Activated naive CD8-positive, alpha-beta T cell treated with anti-CD3 and anti-CD28 coated beads for 36 hours (primary cell): Measurements from ENCODE around the gene LMF1. TPM values are rescaled to one million over a fixed set of nuclear protein-coding genes. Genes with fewer than 3 reads are reported as not detected.

Experiments used
- DNase-seq: peaks from one replicate; pipeline ENCODE4 v3.0.0; 2021
- H3K27ac Mint-ChIP-seq: one replicate; pipeline ENCODE4 v1.8.0; 2022; ENCODE audit warnings: mild to moderate bottlenecking, moderate library complexity, mixed read lengths
- H3K27me3 Mint-ChIP-seq: one replicate; pipeline ENCODE4 v1.8.0; 2022; ENCODE audit warnings: mild to moderate bottlenecking, mixed read lengths
- H3K36me3 Mint-ChIP-seq: one replicate; pipeline ENCODE4 v1.8.0; 2021; ENCODE audit warnings: mild to moderate bottlenecking, mixed read lengths
- H3K4me1 Mint-ChIP-seq: one replicate; pipeline ENCODE4 v1.8.0; 2021; ENCODE audit warnings: mixed read lengths
- H3K4me3 Mint-ChIP-seq: one replicate; pipeline ENCODE4 v1.8.0; 2022; ENCODE audit warnings: mild to moderate bottlenecking, moderate library complexity, mixed read lengths
- H3K9me3 Mint-ChIP-seq: one replicate; pipeline ENCODE4 v1.8.0; 2022; ENCODE audit warnings: mixed read lengths
- total RNA-seq, 2 experiments: library from RNA; stranded (reverse); gene quantifications; one replicate each; pipeline ENCODE4 v1.2.3, GENCODE V29; 2021

The LMF1 gene
- total RNA-seq = 1 to 10 TPM; 7.0 to 8.1 TPM

DNA sequence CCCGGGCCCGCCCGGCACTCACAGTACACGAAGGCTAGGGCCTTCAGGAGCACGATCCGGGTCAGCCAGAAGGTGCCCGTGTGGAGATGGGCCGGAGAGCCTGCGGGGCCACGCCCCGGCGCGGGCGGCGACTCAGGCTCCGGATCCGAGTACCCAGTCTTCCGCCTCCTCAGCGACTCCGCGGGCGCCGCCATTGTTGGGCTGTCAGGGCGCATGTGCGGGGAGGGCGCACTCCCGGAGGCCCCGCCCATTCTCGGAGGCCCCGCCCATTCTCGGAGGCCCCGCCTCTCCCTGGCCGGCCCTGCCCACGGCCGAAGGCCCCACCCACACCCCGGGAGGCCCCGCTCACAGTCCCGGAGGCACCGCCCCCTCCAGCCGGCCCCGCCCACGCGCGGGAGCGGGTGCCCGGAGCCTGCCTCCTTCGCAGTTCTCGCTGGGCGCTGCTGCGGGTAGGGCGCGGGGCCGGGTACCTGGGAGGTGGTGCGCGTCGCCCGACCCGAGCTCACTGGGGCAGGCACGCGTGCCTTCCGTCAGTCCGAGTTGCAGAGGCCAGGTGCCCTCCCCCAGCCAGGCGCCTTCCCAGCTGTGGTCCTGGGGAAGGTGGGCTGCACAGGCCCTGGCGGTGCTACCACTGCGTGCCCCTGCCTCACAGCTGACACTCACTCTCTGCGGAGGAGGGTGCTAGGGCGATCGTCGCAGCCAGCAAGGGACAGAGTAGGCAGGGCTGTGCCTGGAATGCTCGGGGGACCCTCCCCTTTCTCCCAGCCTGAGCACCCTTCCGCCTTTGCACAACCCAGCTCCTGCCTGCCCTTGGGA lies at the start of gene LMF1:
Gene LMF1, minus strand, starts transcription at position 219 of the 816 bp plus-strand sequence. Its CDS starts 4 bp downstream, at position 215.
- H3K27ac Mint-ChIP-seq = peak within 1 kb of the TSS; percentile 63
- peaks cover 5% of the 10 kb centered on the region for H3K36me3 Mint-ChIP-seq
- peak; percentile 95 for DNase-seq
- H3K4me3 Mint-ChIP-seq = peak within 1 kb of the TSS; percentile 80
- peaks cover 12% of the 10 kb centered on the region for H3K4me1 Mint-ChIP-seq
- H3K9me3 Mint-ChIP-seq = no peaks in the 10 kb centered on the region
- H3K27me3 Mint-ChIP-seq = no peaks in the 10 kb centered on the region

DNA sequence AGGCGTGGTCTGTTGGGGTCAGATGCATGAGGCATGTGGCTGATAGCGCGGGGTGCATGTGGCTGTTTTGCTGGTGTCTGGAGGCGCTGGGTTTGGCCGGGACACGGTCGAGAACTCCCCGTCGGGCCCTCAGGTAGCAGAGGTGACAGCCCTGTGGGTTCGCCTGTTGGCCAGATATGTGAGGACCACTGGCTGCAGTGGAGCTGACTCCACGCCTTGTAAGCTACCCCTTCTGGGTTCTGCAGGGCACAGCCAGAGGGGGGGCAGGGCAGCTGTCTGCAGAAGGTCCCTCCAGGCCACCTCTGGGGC lies 49.3 kb upstream of the LMF1 start:
- Mint-ChIP-seq H3K4me1 (no peaks in the 10 kb centered on the region), H3K27ac (no peak overlapping the region), H3K9me3 (no peaks in the 10 kb centered on the region), H3K4me3 (no peak overlapping the region), H3K36me3 (no peaks in the 10 kb centered on the region), H3K27me3 (no peaks in the 10 kb centered on the region)
- DNase-seq = no peak

DNA sequence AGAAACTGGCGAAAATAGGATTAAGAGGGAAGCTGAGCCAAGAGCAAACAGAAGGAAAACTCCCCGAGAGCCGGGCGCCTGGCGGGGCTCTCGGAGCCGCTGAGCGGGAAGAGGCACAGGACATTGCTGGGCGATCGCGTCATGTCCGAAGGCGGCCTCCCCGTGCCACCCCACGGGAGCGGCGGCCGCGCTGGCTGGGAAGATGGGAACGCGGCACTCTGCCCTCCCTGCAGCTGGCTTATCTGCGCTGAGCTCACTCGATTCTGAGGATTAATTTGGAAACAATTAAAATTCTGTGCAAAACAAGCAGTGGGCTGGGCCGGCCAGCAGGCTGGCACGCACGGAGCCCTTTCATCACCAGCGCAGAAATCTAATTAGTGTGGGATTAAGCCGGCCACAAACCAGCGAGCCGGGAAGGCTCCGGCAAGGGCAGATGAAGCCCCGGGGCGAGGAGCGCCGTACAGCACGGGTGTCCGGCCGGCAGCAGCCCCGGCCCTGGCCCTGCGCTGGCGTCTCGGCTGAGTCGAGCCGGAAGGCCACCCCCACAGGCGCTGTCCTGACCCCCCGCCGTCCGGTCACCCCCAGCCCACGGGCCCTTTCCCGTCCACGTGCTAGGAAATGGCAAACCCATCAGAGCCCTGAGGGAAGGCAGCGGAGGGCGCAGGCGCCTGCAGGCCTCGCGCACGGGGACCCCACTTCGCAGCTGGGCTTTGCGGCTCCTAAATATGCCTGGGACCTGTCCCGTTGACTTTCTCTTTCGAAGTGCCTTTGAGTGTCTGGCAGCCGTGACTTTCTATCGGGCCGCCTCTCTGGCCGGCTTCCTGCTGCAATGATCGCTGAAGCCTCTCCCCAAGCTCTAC lies 48.7 kb upstream of the LMF1 start:
- H3K27ac Mint-ChIP-seq = no peak overlapping the region
- no peak overlapping the region for H3K4me3 Mint-ChIP-seq
- no peak for DNase-seq
- no peaks in the 10 kb centered on the region for H3K27me3 Mint-ChIP-seq
- H3K9me3 Mint-ChIP-seq = no peaks in the 10 kb centered on the region
- H3K36me3 Mint-ChIP-seq = no peaks in the 10 kb centered on the region
- H3K4me1 Mint-ChIP-seq = no peaks in the 10 kb centered on the region

DNA sequence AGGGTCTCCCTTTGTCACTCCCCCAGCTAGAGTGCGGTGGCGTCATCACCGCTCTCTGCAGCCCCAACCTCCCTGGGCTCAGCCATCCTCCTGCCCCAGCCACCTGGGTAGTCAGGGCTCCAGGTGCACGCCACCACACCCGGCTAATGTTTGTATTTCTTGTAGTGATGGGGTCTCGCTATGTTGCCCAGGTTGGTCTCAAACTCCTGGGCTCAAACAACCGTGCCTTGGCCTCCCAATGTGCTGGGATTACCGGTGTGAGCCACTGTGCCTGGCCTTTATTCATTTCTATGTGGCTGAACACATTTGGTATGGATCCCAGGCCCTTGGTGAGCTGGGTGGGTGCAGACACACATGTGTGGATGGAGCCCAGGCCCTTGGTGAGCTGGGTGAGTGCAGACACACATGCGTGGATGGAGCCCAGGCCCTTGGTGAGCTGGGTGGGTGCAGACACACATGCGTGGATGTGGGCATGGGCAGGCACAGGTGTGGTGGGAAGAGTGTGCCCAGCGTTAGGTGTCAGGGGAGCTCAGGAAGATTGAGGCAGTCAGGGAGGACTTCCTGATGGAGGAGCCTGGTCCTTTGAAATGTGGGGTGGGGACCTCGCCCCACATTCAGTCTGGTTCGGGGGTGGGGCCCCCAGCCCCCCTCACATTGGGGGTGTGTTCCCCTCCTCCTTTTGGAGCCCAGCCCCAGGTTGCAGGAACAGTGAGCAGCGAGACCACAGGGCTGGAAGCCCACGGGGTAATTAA lies 47.8 kb upstream of the LMF1 start:
- H3K4me3 Mint-ChIP-seq = no peak overlapping the region
- H3K36me3 Mint-ChIP-seq = no peaks in the 10 kb centered on the region
- no peaks in the 10 kb centered on the region for H3K9me3 Mint-ChIP-seq
- H3K27me3 Mint-ChIP-seq = no peaks in the 10 kb centered on the region
- no peaks in the 10 kb centered on the region for H3K4me1 Mint-ChIP-seq
- DNase-seq = no peak
- no peak overlapping the region for H3K27ac Mint-ChIP-seq

DNA sequence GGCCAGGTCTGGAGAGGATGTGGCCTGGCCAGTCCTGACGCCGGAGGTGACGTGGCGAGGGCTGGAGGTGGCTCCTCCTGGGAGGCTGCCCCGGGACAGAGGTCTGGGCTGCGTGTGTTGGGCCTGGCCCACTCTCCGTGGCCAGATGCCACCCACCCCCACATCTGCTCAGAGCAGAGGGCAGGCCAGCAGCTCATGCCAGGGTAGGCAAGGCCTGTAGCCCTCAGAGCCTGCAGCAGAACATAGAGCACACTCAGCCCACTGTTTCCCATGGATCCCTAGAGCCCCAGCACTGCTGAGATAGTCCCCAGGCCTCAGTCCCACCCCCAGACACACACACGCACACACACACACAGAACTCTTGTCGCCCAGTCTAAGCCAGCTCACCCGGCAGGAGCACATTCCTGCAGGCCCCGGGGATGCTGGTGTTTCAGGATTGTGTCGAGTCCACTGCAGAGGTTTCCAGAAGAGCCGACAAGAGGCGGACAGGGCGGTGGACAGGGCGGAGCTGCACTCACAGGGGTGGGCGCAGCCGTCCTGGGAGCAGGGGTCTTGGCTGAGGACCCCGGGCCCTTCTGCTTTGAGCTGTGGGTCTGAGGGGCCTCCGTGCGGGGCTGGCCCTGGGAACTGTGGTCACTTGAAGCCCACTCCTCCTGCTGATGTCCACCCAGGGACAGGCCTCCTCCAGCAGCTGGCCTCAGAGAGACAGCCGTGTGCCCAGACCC lies 44.1 kb upstream of the LMF1 start:
- no peaks in the 10 kb centered on the region for H3K4me1 Mint-ChIP-seq
- H3K27ac Mint-ChIP-seq = no peak overlapping the region

DNA sequence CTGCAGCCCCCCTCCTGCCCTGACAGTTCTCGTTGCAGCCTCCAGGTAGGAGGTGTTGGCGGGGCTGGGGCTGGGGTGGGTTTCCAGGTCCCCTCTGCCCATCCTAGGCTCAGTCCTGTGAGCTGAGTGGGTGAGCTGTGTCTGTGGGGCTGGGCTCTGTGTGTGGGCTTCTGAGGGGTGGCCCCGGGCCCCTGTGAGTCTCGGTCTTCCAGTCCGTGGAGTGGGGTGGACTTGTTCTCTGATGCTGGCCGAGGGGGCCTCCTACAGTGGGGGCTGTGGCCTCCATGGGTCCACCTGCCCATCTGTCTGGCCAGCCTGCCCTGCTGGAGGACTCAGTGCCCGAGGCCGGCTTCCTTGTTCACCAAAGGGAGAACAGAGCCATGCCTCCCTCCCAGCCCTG lies 43.4 kb upstream of the LMF1 start:
- Mint-ChIP-seq H3K27ac (no peak overlapping the region), H3K4me1 (peaks cover 2% of the 10 kb centered on the region), H3K27me3 (peaks cover 10% of the 10 kb centered on the region), H3K36me3 (no peaks in the 10 kb centered on the region), H3K4me3 (no peak overlapping the region), H3K9me3 (no peaks in the 10 kb centered on the region)
- DNase-seq = no peak

More for the DNA sequence above, 44.1 kb upstream of the LMF1 start:
- no peak overlapping the region for H3K4me3 Mint-ChIP-seq
- H3K9me3 Mint-ChIP-seq = no peaks in the 10 kb centered on the region
- DNase-seq = no peak
- H3K27me3 Mint-ChIP-seq = peaks cover 6% of the 10 kb centered on the region
- H3K36me3 Mint-ChIP-seq = no peaks in the 10 kb centered on the region

DNA sequence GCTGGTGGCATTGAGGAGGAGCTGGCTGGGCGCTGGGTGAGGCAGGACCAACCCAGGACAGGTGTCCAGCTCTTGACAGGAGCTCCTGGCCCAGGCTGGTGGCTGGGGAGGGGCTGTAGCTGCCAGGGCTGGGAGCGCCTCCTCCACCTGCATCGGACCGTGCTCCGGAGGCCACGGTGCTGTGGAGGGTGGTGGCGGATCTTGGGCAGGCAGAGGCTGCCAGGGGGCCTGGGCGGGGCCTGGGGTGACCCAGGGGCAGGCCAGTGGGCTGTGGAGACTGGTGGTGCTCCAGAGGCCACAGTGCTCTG lies 42.8 kb upstream of the LMF1 start:
- no peaks in the 10 kb centered on the region for H3K36me3 Mint-ChIP-seq
- no peak overlapping the region for H3K4me3 Mint-ChIP-seq
- no peak overlapping the region for H3K27ac Mint-ChIP-seq
- peaks cover 15% of the 10 kb centered on the region for H3K27me3 Mint-ChIP-seq
- DNase-seq = no peak
- H3K9me3 Mint-ChIP-seq = no peaks in the 10 kb centered on the region
- H3K4me1 Mint-ChIP-seq = peaks cover 2% of the 10 kb centered on the region

DNA sequence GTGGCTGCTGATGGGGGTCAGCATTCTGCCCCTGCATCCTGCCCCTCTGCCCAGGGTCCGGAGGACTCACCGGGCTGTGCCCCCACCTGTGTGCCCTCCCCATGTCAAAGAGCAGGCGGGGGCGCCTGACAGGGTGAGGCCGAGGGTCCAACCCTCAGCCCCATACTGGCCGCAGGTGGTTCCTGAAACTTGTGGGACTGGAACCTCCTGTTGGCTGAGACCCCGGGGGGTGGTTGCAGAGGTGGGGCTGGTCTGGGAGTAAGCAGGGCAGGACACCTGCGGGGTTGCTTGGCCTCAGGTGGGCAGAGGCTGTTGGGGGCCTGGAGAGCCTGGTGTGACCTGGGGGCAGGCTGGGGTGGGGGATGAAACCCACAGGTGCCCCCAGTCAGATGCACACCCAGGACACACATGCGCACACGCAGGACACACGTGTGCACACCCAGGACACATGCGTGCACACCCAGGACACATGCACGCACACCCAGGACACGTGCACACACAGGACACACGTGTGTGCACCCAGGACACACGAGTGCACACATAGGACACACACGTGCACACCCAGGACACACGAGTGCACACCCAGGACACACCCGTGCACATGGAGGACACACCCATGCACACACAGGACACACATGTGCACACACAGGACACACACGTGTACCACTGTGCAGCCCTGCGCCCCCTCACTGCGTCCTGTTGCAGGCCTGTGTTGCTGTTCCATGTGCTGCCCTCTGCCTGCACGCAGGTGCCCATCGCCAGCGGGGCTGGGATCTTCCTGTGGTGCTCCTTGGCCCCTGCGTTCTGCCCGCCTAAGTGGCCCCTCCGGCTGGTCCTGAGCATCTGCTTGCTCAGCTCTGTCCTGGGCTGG lies 42.2 kb upstream of the LMF1 start:
- Mint-ChIP-seq H3K4me3 (no peak overlapping the region), H3K9me3 (no peaks in the 10 kb centered on the region), H3K27ac (no peak overlapping the region), H3K36me3 (no peaks in the 10 kb centered on the region), H3K27me3 (peaks cover 16% of the 10 kb centered on the region), H3K4me1 (peaks cover 2% of the 10 kb centered on the region)
- DNase-seq = no peak

DNA sequence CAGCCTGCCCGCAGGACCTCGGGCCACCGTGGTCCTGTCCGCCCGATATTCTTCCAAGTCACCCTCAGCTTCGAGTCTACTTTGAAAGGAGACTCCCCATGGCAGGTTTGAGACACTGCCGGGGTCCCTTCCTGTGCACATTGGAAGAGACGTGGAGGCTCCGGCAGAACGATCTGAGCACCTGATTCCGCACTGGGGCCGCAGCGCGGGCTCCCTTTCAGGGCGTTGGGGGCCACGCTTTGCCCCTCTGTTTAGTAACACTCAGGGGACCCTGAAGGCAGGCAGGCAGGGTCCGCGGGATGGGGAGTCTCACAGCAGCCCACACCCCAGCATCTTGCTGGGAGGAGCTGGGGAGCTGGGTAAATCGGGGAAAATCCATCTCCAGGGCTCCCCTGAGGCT lies 41.4 kb upstream of the LMF1 start:
- Mint-ChIP-seq H3K36me3 (no peaks in the 10 kb centered on the region), H3K27me3 (peaks cover 16% of the 10 kb centered on the region), H3K9me3 (no peaks in the 10 kb centered on the region), H3K4me1 (peaks cover 2% of the 10 kb centered on the region), H3K27ac (no peak overlapping the region), H3K4me3 (no peak overlapping the region)
- no peak for DNase-seq

DNA sequence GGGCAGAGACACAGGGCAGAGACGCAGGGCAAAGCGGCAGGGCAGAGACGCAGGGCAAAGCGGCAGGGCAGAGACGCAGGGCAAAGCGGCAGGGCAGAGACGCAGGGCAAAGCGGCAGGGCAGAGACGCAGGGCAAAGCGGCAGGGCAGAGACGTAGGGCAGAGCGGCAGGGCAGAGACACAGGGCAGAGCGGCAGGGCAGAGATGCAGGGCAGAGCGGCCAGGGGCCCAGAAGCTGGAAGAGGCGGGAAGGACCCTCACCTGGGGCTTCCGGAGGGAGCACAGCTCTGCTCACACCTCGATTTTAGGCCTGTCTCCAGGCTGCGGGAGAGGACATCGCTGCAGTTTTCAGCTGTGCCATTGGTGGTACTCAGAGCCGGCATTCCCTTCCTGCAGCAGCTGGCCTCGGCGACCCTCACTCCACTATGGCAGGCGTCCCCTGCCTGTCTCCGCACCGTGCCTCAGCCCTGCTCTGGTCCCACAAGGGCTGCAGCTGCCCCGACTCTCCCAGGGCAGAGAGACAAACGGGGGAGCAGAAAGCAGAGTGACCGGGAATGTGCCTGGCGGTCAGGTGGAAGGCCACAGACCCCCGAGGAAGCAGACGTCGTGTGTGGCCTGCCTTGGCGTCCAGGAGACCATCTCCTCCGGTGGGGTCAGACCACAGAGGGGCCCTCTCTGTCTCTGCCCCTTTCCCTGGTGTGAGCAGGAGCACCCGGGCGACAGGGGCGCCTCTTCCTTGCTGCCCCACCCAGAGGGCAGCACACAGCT lies 40.7 kb upstream of the LMF1 start:
- Mint-ChIP-seq H3K36me3 (no peaks in the 10 kb centered on the region), H3K4me1 (peaks cover 2% of the 10 kb centered on the region), H3K27ac (no peak overlapping the region), H3K4me3 (no peak overlapping the region), H3K27me3 (peaks cover 16% of the 10 kb centered on the region), H3K9me3 (no peaks in the 10 kb centered on the region)
- no peak for DNase-seq

DNA sequence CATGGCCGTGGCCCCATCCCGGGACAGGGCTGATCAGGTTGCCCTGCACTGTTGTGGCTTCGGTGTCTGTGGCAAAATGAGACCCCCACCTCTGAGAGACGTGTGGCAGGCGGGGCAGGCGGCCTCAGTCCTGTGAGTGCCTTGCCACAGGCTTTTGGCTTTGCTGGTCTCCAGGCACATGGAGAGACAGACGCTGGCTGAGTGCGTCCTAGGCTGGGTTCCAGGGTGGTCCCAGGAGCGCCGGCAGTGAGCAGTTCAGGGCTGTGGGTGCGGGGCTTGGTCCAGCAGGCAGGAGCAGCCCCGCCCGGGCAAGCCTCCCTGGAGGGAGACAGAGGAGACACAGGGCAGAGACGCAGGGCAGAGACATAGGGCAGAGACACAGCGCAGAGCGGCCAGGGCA lies 40.0 kb upstream of the LMF1 start:
- no peak overlapping the region for H3K27ac Mint-ChIP-seq
- H3K9me3 Mint-ChIP-seq = no peaks in the 10 kb centered on the region
- H3K4me1 Mint-ChIP-seq = peaks cover 6% of the 10 kb centered on the region
- no peak for DNase-seq
- peaks cover 16% of the 10 kb centered on the region for H3K27me3 Mint-ChIP-seq
- H3K36me3 Mint-ChIP-seq = no peaks in the 10 kb centered on the region
- H3K4me3 Mint-ChIP-seq = no peak overlapping the region

DNA sequence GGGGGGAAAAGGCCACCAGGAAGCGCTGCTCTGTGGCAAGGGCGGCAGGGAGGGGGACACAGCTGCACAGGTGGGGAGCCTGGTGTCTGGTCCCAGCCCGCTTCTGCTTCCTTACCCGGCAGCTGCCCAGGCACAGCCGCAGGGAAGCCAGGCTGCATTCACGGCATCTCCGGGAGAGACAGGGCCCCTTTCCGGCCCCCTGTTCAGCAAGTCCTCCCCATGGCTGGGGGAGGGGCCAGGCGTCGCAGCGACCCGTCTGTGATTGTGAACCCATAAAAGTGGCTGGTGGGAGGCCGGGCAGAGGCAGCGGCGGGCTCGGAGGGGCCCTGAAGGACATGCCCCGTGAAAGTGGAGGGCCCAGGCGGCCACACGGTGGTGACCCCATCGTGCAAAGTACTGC lies 39.5 kb upstream of the LMF1 start:
- no peak overlapping the region for H3K4me3 Mint-ChIP-seq
- H3K27ac Mint-ChIP-seq = no peak overlapping the region
- no peaks in the 10 kb centered on the region for H3K9me3 Mint-ChIP-seq
- no peaks in the 10 kb centered on the region for H3K36me3 Mint-ChIP-seq
- peaks cover 11% of the 10 kb centered on the region for H3K4me1 Mint-ChIP-seq
- H3K27me3 Mint-ChIP-seq = peaks cover 16% of the 10 kb centered on the region
- no peak for DNase-seq

DNA sequence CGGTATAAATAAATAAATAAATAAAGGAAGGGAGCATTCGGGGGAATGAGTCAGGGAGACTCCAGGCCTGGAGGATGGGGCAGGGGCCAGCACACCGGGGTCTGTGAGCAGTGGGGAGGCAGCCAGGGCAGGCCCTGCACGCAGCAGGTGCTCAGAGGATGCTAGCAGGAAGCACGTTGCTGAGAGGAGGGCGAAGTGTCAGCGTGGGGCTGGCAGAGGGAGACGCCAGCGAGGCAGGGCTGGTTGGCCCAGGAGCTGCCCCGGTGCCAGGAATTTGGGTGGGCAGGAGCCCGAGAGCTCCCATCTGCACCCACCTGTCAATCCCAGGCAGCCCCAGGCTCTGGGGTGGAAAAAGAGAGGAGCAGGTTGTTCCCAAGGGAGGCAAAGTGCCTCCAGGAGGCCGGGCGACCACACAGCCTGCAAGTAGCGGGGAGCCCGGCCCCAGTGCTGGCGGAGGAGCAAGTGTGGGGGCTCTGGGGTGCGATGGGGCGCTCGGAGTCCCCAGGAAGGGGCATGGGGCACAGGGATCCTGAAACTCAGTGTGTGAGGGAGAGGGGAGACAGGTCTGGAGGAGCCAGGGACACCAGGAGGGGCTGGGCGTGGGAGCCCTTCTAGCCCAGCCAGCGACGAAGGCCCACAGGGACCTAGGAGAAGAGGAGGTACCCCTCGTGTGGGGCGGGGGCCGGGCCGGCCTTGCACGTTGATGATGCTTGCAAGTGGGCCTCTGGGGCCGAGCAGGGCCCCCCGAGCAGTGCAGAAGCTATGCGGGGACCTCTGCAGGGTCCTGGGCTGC lies 38.8 kb upstream of the LMF1 start:
- Mint-ChIP-seq H3K9me3 (no peaks in the 10 kb centered on the region), H3K27ac (no peak overlapping the region), H3K4me1 (peaks cover 12% of the 10 kb centered on the region), H3K36me3 (no peaks in the 10 kb centered on the region), H3K4me3 (no peak overlapping the region), H3K27me3 (peaks cover 16% of the 10 kb centered on the region)
- no peak for DNase-seq
